ENCODE data around the gene MYLK4.
A peak's percentile ranks its signal among the peaks of the same experiment; 100 is the strongest.

The MYLK4 gene

DNA sequence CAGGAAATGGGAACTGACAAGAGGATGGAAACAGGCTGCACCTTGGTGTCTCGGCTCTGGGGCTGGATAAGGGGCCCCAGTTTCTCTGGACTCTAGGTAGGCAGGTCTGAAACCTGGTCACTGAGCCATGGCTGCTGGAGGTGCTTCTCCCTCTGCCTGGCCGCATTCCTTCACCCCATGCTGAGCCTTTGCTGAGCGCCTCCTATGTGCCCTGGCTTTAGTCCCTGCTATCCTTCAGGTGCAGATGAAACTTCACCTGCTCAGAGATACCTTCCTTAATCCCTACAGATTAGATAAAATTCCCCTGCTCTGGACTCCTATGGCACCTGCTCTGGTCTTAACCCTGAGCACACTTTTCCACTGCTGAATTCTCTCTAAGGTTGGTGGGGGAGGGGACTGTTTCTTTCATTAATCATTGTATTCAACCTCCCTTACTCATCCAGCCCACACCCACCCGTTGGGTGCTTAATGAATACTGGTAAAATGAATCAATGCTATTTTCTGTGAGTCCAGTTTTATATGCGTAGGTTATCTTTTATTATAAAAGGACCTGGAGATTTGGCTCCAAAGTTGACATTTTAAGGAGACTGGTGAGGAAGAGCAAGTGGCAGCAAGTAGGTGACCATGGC, 19.3 kb downstream of the MYLK4 start:
- no peak for DNase-seq

DNA sequence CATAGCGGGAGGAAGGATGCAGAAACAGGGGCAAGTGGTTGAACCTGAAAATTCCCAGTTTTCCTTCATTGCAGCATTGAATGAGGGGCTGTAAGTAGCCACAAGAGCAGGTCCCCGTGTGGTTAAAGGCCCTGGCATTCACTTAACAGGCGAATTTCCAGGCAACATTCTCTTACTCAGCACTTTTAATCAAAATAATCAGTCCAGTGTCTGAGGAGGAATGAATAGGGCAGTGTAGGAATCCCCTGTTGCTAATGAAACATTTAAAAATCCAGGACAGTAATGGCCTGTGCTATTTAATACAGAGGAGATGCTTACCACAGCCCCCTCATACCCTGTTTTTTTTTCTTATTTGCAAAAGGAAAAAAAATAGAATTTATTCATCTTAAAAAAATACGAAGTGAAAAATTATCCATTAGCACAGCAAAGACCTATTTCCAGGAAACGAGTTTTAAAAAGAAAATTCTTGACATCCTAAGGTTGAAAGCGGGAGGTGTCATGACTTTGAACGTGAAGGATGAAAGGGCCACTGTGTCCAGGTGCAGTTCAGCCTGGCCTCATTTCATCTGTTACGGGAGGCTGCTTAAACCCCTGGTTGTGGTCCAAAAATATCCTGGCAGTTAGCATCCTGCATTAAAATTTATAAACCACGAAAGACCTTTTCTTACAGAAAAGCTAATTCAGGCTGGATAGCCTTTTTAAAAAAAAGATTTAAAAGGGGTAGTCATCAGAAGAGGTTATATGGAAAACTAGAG, 20.2 kb downstream of the MYLK4 start:
- DNase-seq = no peak

DNA sequence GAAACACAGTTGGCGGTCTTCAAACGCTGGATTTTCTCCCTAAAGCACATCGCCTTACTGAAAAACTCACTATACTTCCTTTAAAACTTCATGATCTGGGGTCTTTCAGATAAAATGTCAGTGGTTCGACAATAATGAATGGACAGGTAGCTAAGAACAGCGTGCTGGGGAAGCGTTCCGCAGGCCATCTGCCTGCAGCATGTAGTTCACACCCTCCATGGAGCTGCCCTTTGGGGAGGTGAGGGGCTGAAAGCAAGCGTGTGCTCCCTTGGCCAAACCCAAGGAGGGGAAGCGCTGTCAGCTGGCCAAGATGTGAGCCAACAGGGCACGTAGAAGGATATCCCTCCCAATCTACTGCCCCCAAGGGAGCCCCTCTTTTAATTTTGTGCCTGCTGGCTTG, 20.8 kb downstream of the MYLK4 start:
- no peak for DNase-seq

DNA sequence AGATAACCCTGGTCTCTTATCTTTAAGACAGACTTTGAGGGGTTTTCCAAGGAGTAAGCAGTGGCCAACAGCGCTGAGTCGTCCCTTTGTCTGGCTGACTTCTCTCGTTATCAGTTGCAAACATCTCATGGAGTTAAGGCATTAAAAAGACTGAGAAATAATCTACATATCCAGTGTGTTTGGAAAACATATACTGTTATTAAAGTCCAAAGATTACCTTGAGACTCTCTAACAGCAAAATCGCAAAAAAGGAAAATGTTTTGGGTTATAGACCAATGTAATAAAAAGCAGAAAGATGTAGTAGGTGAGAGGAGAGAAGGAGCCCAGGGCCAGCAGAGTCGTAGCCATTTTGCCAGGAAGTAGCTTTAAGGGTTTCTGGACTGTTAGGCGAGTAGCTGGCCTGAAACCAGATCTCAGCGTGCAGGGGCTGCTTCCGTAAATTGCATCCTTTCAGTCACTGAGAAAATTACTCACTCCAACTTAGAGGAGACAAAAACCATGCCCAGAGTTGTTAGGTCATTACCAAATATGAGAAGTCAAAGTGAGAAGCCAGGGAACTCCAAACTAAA, 24.6 kb downstream of the MYLK4 start:
- peak; percentile 71 for DNase-seq

DNA sequence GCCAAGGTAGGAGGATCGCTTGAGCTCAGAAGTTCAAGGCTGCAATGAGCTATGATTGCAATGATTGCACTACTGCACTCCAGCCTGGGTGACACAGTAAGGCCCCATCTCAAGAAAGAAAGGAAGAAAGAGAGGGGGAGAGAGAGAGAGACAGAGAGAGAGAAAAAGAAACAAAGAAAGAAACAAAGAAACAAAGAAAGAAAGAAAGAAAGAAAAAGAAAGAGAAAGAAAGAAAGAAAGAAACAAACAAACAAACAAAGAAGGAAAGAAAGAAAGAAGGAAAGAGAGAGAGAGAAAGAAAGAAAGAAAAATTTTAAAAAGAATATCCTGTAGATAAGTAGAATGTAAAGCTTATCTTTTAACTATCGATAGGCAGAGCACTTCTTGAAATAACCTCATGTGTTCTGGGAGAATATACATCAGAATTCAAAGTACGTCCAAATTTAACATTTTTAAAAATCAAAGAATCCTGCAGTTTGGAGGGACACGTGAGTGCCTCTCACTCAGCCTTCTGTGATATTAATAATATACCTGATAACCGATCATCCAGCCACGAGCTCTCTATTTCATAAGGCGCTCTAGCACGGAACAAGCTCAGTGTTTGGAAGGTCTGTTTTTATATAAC, 25.2 kb downstream of the MYLK4 start:
- no peak for DNase-seq

DNA sequence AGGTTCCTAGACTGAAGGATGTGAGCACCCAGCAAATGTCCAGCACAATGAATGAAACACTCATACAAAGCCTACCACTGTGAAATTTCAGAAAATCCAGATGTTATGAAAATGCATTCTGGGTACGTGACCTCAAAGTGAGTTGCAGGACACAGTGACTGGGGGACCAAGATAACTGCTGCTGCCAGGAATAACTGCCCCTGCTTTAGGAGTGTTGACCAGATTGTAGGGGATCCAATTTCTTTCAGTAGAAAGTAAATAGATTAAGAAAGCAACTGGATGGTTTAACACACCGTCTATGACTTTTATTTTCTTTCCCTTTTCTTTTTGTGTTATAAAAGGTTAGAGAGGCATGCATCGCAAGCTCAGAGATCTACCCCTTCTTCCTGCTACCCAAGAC, 29.5 kb downstream of the MYLK4 start:
- DNase-seq = no peak

DNA sequence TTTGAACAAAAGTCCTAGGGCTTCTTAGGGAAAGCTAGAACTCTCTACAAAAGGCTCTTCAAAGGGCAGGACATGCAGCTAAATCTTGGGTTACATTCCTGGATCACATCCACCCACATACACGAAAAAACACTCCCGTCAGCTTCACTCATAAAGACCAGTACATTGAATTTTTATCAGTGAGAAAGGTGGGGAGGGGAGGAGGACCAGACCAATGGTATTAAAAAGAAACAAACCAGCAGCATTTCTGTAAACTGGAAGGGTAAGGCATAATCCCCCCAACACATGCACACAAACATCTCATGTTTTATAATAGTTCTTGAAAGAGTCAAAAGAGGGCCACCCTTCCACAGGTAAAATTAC, 31.6 kb downstream of the MYLK4 start:
- DNase-seq = no peak

DNA sequence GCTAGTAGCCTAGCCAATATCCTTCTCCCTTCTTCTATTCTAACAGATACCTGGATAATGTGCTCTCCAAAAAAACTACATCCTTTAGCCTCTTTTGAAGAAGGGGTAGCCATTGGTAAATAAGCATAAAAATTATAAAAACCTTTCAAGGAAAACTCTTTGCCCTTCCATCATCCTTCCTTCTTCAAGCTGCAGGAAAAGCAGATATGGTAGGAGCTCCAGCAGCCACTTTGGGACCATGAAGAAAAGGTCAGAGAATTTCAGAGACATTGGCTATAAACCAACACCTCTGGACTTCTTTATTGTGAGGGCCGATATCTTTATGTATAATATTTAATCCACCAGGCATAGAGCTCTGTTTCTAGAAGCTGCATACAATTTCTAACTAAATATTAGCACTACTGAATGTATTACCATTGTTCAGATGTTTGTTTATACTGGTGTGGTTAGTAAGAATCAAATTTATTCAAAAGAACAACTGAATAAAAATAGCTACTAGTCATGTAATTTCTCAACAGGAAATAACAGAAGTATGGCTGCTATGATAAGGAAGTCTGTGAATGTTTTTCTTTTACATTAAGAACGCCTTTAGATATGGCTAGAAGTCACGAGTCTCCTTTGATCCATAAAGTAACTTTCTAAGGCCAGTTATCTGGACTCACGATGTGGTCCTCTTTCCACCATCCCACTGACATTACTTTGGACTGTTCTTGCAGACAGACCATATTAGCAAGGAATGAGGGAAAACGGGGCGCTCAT, 32.2 kb downstream of the MYLK4 start:
- no peak for DNase-seq

DNA sequence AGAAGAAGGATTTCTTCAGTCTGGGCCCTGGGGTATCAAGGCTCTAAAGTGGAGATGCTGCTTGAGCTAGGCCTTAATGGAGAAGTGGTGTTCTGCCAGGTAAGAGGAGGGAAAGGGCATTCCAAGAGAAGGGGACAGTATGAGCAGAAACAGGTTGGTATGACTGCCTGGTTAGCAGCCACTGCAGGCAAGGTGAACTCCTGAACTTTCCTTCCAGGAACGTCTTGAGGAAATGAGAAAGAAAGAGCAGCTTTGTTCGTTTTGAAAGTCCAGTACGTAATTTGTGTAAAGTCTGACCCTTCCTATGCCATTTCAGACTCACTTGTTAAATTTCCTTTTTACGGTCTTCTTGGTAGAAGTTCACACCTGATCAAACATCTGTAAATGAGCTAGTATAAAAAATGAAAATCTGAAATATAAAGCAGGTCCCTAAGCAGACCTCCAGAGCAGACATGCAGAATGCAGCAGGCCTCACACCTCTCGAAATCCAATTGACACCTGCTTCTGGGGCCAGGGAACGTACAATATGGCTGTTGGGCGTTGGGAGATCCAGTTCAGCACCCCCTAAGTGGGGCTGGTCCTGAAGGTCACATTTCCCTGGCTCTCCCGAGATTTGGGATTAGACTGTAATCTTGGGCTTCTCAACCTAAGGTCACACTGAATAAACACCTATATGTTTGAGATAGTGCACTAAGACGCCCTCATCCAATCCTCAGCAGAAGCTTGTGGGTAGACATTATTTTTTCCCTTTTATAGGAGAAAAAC, 33.6 kb downstream of the MYLK4 start:
- no peak for DNase-seq

DNA sequence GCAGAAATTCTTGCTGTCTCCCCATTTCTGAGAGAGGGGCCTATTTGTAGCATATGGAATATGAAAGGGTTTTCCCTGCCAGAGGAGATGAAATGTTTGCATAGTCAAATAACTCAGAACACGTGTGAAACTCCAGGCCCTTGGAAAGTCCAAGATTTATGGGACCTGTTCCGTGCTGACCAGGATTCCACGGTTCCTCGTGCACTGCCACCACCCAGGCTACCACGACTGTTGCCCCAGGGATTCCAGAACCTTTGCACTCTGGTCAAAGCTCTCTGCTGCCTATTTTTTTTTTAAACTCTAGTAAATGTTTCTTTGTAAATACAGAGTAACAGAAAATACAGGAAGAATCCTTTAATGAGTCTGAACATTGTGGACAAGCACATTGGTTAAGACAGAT, 35.0 kb downstream of the MYLK4 start:
- no peak for DNase-seq

DNA sequence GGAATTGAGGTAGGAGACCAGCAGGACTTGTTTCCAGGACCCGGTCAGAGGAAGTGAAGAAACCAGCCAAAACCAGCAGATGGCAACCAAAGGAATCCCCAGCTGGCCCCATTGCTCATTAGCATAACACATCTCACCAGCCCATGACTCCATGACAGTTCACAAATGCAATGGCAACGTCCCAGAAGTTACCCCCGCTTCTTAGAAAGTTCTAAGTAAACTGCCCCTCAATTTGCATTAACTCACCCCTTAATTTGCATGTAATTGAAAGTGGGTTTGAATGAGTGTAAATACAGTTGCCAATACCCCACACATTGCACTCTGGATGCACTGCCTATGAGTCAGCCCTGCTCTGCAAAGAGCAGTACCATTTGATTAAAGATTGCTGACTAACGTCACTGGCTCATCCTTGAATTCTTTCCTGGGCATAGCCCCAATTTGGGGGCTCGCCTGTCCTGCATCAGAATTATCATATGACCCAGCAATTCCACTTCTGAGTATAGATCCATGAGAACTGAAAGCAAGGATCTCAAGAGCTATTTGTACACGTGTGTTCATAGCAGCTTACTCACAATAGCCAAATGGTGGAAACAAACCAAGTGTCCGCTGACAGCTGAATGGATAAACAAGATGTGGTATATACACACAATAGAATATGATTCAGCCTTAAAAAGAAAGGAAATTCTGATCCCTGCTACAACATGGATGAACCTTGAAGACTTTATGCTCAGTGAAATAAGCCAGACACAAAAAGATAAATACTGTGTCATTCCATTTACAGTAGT, 36.4 kb downstream of the MYLK4 start:
- DNase-seq = peak; percentile 91

DNA sequence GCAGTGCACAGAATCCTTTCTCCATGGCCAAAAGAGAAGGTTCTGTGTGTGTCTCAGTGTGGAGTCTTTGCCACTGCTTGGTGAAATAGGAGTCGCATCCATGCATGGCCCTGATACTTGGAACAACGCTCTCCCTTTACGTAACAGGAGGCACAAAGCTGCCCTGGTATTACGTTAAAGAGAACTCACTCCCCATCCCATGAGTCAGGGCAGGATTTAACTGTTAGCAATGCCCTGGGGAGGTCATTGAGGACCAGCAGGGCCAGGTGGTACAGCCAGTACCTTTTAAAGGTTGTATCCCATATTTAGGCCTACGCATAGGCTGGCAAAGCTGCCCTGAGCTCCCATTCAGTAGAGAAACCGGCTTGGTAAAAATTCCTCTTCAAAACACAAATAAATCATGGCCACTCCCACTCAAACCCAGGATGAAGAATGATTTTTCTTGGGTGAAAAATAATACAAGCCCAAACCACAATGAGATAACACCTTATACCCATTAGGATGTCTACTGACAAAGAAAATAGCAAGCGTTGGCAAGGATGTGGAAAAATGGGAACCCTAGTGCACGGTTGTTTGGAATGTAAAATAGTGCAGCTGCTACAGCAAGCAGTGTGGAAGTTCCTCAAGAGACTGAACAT, 37.1 kb downstream of the MYLK4 start:
- DNase-seq = no peak

DNA sequence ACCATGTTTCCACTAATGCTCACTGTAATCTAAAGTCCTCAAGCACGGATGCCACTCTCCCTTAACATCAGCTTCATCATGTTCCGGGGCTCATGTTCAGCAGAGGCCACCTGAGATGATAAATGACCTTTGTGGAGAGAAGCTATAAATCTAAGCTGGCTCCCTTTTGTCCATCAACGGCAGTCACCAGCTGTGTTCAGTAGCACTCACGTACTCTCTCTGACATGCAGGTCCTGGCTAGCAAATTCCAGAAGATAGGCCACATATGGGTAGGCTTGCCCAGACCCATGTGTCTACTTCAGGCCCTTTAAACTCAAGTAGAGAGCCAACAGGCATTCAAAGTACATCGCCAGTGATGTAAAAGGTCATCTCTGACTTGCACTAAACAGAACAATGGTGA, 38.6 kb downstream of the MYLK4 start:
- no peak for DNase-seq

DNA sequence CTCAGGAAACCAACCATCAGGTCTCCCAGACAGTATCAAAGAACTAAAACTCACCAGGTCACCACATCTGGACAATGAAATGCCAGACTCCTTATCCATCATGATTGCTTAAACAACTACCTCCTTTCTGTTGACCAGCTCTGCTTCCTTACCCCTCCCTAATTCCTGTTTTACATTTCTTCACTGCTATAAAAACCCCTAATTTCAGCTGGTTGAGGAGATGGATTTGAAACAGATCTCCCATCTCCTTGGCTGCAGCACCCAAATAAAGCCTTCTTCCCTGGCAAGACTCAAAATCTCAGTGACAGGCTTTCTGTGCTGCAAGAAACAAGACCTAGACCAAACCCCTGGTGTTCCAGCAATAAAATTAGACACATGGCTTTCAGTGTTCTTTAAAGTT, 40.3 kb downstream of the MYLK4 start:
- DNase-seq = no peak

DNA sequence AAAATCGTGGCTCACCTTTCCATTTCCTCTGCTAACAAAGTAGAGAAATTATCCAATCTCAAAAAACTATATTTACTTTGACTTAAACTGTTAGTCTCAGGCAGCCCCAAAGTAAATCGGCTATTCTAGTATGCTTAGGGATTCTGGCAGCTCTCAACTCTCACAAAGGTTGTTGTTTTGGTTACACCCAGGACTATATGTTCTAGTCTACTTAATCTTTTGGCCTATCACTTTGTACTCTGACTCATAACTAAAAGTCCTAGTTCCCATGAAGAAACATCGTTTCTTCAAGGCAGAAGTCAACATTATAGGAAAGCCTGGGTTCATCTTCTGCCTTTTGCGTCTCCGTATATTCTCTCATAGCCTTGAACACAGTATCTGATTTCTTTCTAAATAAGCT, 42.3 kb downstream of the MYLK4 start:
- DNase-seq = no peak

DNA sequence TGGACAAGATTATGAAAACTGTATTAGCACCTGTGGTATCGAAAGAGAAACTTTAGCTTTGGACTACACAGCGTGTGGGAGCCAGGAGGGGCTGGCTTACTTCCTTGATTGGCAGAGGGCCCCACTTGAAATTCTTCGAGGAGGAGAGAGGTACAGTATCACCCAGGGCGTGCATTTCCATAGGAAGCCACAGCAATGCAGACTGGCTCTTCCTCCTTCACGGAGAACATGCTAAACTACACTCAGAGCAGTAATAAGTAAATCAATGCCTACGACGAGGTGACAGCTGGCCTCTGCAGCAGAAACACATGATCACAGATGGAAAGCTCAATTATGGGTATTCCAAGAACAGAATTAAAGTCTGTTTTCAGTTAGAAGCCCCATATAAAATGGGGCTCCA, 44.2 kb downstream of the MYLK4 start:
- no peak for DNase-seq

DNA sequence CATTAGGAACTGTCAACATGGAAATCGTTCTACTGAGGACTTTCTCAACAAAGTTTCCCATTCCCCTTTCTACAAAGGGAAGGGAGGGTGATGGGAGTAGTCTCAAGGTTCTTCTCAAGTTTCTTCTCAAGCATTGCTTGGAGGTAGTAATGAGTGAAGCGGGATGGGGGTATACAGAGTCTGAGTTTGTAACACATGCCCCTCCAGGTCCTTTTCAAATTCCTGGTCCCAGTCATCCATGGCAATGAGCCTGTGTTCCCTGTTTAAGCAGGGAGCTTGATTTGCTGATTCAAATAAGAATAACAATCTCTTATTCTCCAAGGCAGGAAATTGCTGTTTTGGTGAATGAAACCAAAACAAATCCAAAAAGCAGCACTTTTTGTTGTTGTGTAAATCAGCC, 45.5 kb downstream of the MYLK4 start:
- no peak for DNase-seq

DNA sequence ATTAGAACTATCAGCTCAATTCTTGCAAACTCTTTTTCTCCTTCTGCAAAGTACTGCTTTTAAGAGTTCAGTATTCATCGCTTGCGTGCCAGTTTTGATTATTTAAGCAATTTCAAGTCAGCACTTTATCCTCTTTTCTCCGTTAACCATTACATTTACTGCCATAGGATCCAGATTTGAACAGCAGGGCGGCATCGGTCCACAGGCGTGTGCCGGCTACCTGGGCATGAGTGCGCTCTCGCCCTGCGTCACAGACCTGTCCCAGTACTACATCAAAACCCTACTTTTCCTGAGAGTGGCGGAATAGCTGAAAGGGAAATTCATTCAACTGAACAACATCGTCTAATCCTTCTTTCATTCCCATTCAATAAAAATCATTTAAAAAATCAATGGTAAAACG, 53.4 kb downstream of the MYLK4 start:
- DNase-seq = no peak

DNA sequence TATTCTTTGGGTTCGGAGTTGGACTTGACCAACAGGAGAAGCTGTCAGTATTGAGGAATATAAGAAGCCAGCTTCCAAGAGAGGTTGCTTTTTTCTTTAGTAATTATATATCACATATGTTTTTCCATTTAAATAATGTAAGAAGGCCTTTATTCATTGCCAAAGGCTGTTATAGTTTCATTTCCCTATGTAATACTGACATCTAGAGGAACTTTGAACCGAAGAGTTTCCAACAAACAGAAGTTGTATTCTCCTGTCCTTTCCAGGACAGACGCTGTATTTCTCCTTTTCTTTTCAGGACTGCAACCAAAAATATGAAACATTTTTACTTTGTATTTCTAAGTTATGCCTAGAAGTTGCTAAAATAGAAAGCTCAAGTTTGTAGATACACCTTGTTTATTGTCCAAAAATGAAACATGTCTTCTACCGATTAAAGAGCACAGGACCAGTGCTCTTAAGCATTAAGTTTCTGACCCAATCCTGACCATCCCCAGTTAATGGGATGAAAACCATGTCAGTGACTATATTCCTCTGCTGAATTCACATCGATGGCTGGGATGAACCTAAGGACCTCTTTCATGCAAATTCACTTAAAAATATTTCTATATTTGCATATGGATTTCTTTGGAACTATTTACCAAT, 55.1 kb downstream of the MYLK4 start:
- DNase-seq = peak; percentile 25

DNA sequence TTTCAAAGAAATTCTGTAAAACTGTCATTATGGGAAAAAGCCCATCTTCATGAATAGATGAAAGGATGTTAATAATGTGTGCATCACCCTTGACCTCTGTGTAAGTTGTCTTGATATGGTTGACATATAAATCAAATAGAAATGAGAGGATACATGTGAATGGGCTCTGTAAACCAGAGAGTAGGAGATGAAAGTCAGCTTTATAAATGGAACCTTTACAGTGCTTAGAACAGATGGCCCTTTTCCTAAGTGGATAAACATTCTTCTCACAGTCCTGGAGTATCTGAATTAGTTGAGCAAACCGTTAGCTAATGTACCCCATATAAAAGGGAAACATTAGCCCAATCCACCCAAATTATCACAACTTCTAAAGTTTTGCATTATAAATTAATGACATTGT, 57.5 kb downstream of the MYLK4 start:
- no peak for DNase-seq
